Tibial nerve (tissue), 4 donors: ENCODE measurements around the gene SERPINA4.

ENCODE experiments used
- EP300 ChIP-seq, 2 donors: sonication (generic); formaldehyde crosslinking; IDR thresholded peaks; one replicate each; pipeline ENCODE4 v1.6.1; 2017; ENCODE audit warnings: antibody characterized with exemption in 2 of 2, mild to moderate bottlenecking in 1 of 2
- TF ChIP-seq, protein P1 (sequence below), 5 experiments: fragments of 200-600 bp in 3 of 5; fragments of 450-650 bp in 2 of 5; sonication (generic) in 3 of 5; IDR thresholded peaks; one replicate each; pipeline ENCODE4 v1.5.1; 2016 to 2019; ENCODE audit warnings: antibody characterized with exemption in 5 of 5, mild to moderate bottlenecking in 3 of 5, moderate library complexity in 2 of 5

GRCh38 chr14:94592457-94592856 is 31.2 kb downstream of the SERPINA4 start:
- TF ChIP-seq, protein P1, sequence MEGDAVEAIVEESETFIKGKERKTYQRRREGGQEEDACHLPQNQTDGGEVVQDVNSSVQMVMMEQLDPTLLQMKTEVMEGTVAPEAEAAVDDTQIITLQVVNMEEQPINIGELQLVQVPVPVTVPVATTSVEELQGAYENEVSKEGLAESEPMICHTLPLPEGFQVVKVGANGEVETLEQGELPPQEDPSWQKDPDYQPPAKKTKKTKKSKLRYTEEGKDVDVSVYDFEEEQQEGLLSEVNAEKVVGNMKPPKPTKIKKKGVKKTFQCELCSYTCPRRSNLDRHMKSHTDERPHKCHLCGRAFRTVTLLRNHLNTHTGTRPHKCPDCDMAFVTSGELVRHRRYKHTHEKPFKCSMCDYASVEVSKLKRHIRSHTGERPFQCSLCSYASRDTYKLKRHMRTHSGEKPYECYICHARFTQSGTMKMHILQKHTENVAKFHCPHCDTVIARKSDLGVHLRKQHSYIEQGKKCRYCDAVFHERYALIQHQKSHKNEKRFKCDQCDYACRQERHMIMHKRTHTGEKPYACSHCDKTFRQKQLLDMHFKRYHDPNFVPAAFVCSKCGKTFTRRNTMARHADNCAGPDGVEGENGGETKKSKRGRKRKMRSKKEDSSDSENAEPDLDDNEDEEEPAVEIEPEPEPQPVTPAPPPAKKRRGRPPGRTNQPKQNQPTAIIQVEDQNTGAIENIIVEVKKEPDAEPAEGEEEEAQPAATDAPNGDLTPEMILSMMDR (IDR thresholded peaks at IDR 0.05): no peak
- no peak for TF ChIP-seq EP300 (IDR thresholded peaks at IDR 0.05)
